Neural cell (in vitro differentiated cells): Measurements from ENCODE around the gene HSD17B4. TPM values are rescaled to one million over a fixed set of nuclear protein-coding genes. Genes with fewer than 3 reads are reported as not detected.

Source experiments
- H2AFZ ChIP-seq: fragments of 200-600, 300-800 bp; sonication (generic), shearing (Covaris generic); 2 replicates; pipeline ENCODE4 v1.6.0; 2014; ENCODE audit warnings: low read depth, mild to moderate bottlenecking, antibody characterized with exemption, low read length, moderate library complexity
- H3F3A ChIP-seq: fragments of 200-600 bp; shearing (Covaris generic); 2 replicates; pipeline ENCODE4 v1.6.1; 2016; ENCODE audit warnings: mild to moderate bottlenecking, moderate library complexity, mixed read lengths, antibody characterized with exemption, low read length; ENCODE audit not compliant: insufficient read depth, poor library complexity, severe bottlenecking
- H3K27ac ChIP-seq: fragments of 200-600, 300-800 bp; sonication (generic), shearing (Covaris generic); 2 replicates; pipeline ENCODE4 v1.5.1; 2014; ENCODE audit warnings: mild to moderate bottlenecking, low read length, moderate library complexity
- H3K27me3 ChIP-seq: fragments of 300-800, 200-600 bp; sonication (generic), shearing (Covaris generic); 2 replicates; pipeline ENCODE4 v1.6.0; 2014; ENCODE audit warnings: mild to moderate bottlenecking, low read depth, low read length, moderate library complexity; ENCODE audit not compliant: insufficient read depth
- H3K36me3 ChIP-seq: fragments of 300-800, 200-600 bp; sonication (generic), shearing (Covaris generic); 2 replicates; pipeline ENCODE4 v1.5.1; 2014; ENCODE audit warnings: mild to moderate bottlenecking, antibody characterized with exemption, low read length, moderate library complexity; ENCODE audit not compliant: insufficient read depth
- H3K4me2 ChIP-seq: fragments of 300-800, 200-600 bp; sonication (generic), shearing (Covaris generic); 2 replicates; pipeline ENCODE4 v1.6.0; 2014; ENCODE audit warnings: mild to moderate bottlenecking, low read length
- H3K4me3 ChIP-seq: fragments of 300-800, 200-600 bp; sonication (generic), shearing (Covaris generic); 2 replicates; pipeline ENCODE4 v1.5.1; 2014; ENCODE audit warnings: mild to moderate bottlenecking, low read length, moderate library complexity
- H3K79me2 ChIP-seq: fragments of 200-600 bp; shearing (Covaris generic); replicated peaks from 2 replicates; pipeline ENCODE4 v1.6.0; 2014; ENCODE audit warnings: mild to moderate bottlenecking, low read length, moderate library complexity; ENCODE audit not compliant: insufficient read depth
- H3K9ac ChIP-seq: fragments of 300-800, 200-600 bp; sonication (generic), shearing (Covaris generic); 2 replicates; pipeline ENCODE4 v1.6.1; 2016; ENCODE audit warnings: mild to moderate bottlenecking, low read length, mixed read lengths
- H3K9me2 ChIP-seq: fragments of 200-600 bp; shearing (Covaris generic); 2 replicates; pipeline ENCODE4 v1.6.1; 2016; ENCODE audit warnings: mild to moderate bottlenecking, low read length, mixed read lengths; ENCODE audit not compliant: insufficient read depth
- H3K9me3 ChIP-seq: fragments of 200-600, 300-800 bp; sonication (generic), shearing (Covaris generic); 2 replicates; pipeline ENCODE4 v1.6.1; 2016; ENCODE audit warnings: mild to moderate bottlenecking, mixed run types, low read length, moderate library complexity, mixed read lengths
- H4K20me1 ChIP-seq: fragments of 200-600 bp; shearing (Covaris generic); 2 replicates; pipeline ENCODE4 v1.6.1; 2016; ENCODE audit warnings: mild to moderate bottlenecking, mixed run types; ENCODE audit not compliant: insufficient read depth
- EP300 ChIP-seq: fragments of 450-650 bp; conservative IDR thresholded peaks from 2 replicates; pipeline ENCODE4 v1.6.1; 2014; ENCODE audit warnings: antibody characterized with exemption, mild to moderate bottlenecking, moderate library complexity; ENCODE audit not compliant: poor library complexity, severe bottlenecking
- EZH2 ChIP-seq: fragments of 200-600, 300-800 bp; shearing (Covaris generic), sonication (generic); IDR thresholded peaks from 2 replicates; pipeline ENCODE4 v1.6.1; 2014; ENCODE audit warnings: antibody characterized with exemption, low read length, borderline replicate concordance, mild to moderate bottlenecking; ENCODE audit not compliant: insufficient read depth, poor library complexity, severe bottlenecking
- MXI1 ChIP-seq: fragments of 450-650 bp; conservative IDR thresholded peaks from 2 replicates; pipeline ENCODE4 v1.6.1; 2014; ENCODE audit warnings: antibody characterized with exemption, mild to moderate bottlenecking; ENCODE audit not compliant: poor library complexity, severe bottlenecking
- POLR2AphosphoS5 ChIP-seq: IDR thresholded peaks from 2 replicates; pipeline ENCODE4 v1.6.1; 2012
- RAD21 ChIP-seq: fragments of 450-650 bp; conservative IDR thresholded peaks from 2 replicates; pipeline ENCODE4 v1.6.1; 2014; ENCODE audit warnings: antibody characterized with exemption, mild to moderate bottlenecking, moderate library complexity
- SMC3 ChIP-seq: fragments of 450-650 bp; conservative IDR thresholded peaks from 2 replicates; pipeline ENCODE4 v1.6.1; 2014; ENCODE audit warnings: antibody characterized with exemption, mild to moderate bottlenecking, moderate library complexity; ENCODE audit not compliant: poor library complexity
- TAF1 ChIP-seq: IDR thresholded peaks from 2 replicates; pipeline ENCODE4 v1.6.1; 2012; ENCODE audit warnings: low read depth
- polyA plus RNA-seq: library from polyadenylated mRNA; depleted of rRNA; stranded (reverse); fragments of >200 nt; gene quantifications from 2 replicates; pipeline ENCODE4 v1.2.3, GENCODE V29; 2014
- TF ChIP-seq, protein P1 (sequence below): fragments of 450-650 bp; IDR thresholded peaks from 2 replicates; pipeline ENCODE4 v1.5.1; 2014; ENCODE audit warnings: antibody characterized with exemption, mild to moderate bottlenecking, moderate library complexity; ENCODE audit not compliant: poor library complexity, severe bottlenecking
- TF ChIP-seq, protein P2 (sequence below): IDR thresholded peaks from 2 replicates; pipeline ENCODE4 v1.6.1; 2012; ENCODE audit warnings: borderline replicate concordance

Gene HSD17B4
- polyA plus RNA-seq, 1 donor from 2014 or later = 244 TPM

DNA sequence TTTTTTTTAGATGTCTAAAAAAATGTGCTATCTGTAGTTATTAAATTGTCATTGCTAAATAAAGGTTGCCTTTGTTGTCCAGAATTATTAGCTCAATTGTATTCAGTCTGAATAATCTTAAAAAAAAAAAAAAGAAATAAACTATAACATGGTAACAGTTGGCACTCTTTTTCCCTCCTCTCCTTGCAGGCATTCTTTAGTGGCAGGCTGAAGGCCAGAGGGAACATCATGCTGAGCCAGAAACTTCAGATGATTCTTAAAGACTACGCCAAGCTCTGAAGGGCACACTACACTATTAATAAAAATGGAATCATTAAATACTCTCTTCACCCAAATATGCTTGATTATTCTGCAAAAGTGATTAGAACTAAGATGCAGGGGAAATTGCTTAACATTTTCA is 89.4 kb downstream of the HSD17B4 start:
- no peak overlapping the region for H3K27ac ChIP-seq
- H3F3A ChIP-seq = no peaks in the 10 kb centered on the region
- H3K4me2 ChIP-seq = no peak overlapping the region
- H4K20me1 ChIP-seq = no peaks in the 10 kb centered on the region
- H3K4me3 ChIP-seq = no peak overlapping the region
- H3K9me2 ChIP-seq = no peaks in the 10 kb centered on the region
- no peak overlapping the region for H2AFZ ChIP-seq
- no peaks in the 10 kb centered on the region for H3K27me3 ChIP-seq
- no peaks in the 10 kb centered on the region for H3K79me2 ChIP-seq
- no peak overlapping the region for H3K9ac ChIP-seq
- H3K36me3 ChIP-seq = no peaks in the 10 kb centered on the region
- TF ChIP-seq POLR2AphosphoS5 (no peak), TAF1 (no peak), RAD21 (no peak), SMC3 (no peak), EZH2 (no peak), MXI1 (no peak), EP300 (no peak)
- TF ChIP-seq, protein P1, sequence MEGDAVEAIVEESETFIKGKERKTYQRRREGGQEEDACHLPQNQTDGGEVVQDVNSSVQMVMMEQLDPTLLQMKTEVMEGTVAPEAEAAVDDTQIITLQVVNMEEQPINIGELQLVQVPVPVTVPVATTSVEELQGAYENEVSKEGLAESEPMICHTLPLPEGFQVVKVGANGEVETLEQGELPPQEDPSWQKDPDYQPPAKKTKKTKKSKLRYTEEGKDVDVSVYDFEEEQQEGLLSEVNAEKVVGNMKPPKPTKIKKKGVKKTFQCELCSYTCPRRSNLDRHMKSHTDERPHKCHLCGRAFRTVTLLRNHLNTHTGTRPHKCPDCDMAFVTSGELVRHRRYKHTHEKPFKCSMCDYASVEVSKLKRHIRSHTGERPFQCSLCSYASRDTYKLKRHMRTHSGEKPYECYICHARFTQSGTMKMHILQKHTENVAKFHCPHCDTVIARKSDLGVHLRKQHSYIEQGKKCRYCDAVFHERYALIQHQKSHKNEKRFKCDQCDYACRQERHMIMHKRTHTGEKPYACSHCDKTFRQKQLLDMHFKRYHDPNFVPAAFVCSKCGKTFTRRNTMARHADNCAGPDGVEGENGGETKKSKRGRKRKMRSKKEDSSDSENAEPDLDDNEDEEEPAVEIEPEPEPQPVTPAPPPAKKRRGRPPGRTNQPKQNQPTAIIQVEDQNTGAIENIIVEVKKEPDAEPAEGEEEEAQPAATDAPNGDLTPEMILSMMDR = no peak
- TF ChIP-seq, protein P2, sequence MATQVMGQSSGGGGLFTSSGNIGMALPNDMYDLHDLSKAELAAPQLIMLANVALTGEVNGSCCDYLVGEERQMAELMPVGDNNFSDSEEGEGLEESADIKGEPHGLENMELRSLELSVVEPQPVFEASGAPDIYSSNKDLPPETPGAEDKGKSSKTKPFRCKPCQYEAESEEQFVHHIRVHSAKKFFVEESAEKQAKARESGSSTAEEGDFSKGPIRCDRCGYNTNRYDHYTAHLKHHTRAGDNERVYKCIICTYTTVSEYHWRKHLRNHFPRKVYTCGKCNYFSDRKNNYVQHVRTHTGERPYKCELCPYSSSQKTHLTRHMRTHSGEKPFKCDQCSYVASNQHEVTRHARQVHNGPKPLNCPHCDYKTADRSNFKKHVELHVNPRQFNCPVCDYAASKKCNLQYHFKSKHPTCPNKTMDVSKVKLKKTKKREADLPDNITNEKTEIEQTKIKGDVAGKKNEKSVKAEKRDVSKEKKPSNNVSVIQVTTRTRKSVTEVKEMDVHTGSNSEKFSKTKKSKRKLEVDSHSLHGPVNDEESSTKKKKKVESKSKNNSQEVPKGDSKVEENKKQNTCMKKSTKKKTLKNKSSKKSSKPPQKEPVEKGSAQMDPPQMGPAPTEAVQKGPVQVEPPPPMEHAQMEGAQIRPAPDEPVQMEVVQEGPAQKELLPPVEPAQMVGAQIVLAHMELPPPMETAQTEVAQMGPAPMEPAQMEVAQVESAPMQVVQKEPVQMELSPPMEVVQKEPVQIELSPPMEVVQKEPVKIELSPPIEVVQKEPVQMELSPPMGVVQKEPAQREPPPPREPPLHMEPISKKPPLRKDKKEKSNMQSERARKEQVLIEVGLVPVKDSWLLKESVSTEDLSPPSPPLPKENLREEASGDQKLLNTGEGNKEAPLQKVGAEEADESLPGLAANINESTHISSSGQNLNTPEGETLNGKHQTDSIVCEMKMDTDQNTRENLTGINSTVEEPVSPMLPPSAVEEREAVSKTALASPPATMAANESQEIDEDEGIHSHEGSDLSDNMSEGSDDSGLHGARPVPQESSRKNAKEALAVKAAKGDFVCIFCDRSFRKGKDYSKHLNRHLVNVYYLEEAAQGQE = no peak
- no peaks in the 10 kb centered on the region for H3K9me3 ChIP-seq

DNA sequence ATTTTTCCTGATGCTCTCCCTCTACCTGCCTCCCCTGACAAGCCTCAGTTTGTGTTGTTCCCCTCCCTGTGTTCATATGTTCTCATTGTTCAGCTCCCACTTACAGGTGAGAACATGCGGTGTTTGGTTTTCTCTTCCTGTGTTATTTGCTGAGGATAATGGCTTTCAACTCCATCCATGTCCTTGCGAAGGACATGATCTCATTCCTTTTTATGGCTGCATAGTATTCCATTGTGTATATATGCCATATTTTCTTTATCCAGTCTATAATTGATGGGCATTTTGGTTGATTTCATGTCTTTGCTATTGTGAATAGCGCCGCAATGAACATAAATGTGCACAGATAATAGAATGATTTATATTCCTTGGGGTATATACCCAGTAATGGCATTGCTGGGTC is 99.5 kb downstream of the HSD17B4 start:
- H3K9ac ChIP-seq = no peak overlapping the region
- no peaks in the 10 kb centered on the region for H3K9me2 ChIP-seq
- no peak overlapping the region for H2AFZ ChIP-seq
- no peaks in the 10 kb centered on the region for H3K27me3 ChIP-seq
- no peak overlapping the region for H3K4me2 ChIP-seq
- H3K9me3 ChIP-seq = no peaks in the 10 kb centered on the region
- H3K79me2 ChIP-seq = no peaks in the 10 kb centered on the region
- H3K4me3 ChIP-seq = no peak overlapping the region
- no peak for TF ChIP-seq POLR2AphosphoS5
- no peak for TF ChIP-seq TAF1
- TF ChIP-seq, protein P2 = no peak
- no peak for TF ChIP-seq EZH2
- no peak for TF ChIP-seq SMC3
- no peak for TF ChIP-seq RAD21
- no peak for TF ChIP-seq EP300
- TF ChIP-seq, protein P1 = no peak
- no peak for TF ChIP-seq MXI1
- no peaks in the 10 kb centered on the region for H3K36me3 ChIP-seq
- H4K20me1 ChIP-seq = no peaks in the 10 kb centered on the region
- no peaks in the 10 kb centered on the region for H3F3A ChIP-seq
- H3K27ac ChIP-seq = no peak overlapping the region
